ENCODE measurements around the gene DNAJC5G.

DNA sequence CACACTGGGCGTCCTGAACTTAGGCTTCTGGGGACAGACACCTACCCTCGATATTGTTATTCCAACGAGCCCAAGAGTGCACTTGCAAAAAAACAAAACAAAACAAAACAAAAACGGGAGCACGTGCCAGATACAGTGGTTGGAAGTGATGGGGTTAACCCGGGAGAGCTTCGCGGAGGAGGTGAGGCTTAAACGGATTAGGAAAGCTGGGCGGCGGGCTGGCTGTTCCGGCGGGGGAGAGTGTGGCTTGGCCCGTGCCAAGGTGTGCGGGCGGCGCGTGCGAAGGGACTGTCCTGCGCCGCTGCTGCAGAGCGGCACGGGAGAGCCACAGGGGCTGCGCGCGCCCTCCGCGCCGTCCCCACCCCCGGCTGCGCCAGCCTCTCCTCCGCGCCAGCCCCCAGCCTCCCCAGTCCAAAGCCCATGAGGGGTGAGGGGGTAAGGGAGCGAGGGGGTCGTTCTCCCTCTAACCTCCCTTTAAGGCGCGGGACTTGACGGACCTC lies 10.9 kb upstream of the DNAJC5G start:
- TF ChIP-seq POLR2A (IDR thresholded peaks at IDR 0.05), result no peak
- TF ChIP-seq CTCF (IDR thresholded peaks at IDR 0.05), result no peak
